Measurements from ENCODE around the gene FOXN3.

The FOXN3 gene

DNA sequence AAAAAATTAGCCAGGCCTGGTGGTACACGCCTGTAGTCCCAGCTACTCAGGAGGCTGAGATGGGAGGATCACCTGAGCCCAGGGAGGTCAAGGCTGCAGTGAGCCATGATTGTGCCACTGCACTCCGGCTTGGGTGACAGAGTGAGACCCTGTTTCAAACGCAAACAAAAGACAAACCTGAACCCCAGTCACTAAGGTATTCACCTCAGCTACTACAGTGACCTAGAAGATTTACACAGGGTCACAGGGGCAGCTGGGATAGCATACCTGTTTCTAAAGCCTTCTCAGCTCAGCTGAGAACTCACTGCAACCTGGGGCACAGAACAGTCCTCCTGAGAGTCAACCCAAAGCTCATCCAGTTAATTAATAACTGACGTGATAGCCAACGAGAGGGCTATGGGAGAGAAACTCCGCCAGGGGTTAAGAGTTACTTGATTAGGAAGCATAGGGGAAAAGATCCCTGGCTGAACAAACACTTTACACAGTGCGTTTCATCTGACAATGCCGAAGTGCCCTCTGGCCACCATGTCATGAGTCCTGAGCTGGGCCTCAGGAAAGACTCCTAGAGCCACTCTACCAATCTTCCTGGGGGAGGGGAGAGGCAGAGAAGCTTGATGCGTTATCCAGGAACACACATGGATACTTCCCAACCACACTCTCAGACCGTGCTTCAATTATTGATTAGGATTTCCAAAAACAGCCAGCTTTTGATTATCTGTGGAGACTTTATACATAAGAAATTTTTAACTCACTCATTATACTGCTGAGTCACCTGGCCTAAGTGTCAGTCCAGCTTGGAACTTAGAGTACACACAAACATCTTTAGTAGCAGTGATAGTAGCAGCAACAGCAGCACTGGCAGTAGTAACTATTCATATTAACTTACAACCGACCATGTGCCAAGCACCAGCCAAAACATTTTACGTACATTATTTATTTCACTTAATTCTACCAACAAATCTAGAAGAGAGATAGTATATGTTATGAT is 48.2 kb downstream of the FOXN3 start:
- no peaks in the 10 kb centered on the region for H3K4me1 ChIP-seq (ENCODE audit: insufficient read depth, insufficient read length)

DNA sequence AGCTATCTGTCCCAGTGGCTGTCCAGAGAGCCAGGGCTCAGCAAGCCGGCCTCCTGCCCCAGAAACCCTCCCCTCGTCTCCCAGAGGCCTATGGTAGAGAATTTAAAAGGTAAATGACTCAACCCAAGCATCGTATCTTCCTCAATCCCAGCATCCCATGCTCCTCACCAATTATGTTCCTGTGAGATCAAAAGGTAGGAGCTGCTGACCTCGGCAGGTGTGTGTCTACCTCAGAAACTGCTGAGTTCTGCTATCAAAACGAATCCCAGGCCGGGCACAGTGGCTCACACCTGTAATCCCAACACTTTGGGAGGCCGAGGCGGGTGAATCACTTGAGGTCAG is 49.3 kb downstream of the FOXN3 start:
- H3K36me3 ChIP-seq (ENCODE audit: insufficient read depth, insufficient read length, low read length), result peaks cover 5% of the 10 kb centered on the region
- H3K4me3 ChIP-seq (ENCODE audit: insufficient read length, low read depth), result no peak overlapping the region
- H3K27me3 ChIP-seq (ENCODE audit: insufficient read depth, insufficient read length), result no peaks in the 10 kb centered on the region
- no peak overlapping the region for H3K9ac ChIP-seq (ENCODE audit: insufficient read length, low read depth)
- peaks cover 10% of the 10 kb centered on the region for H3K9me3 ChIP-seq (ENCODE audit: insufficient read depth, low read length)
- H3K4me1 ChIP-seq (ENCODE audit: insufficient read depth, insufficient read length), result no peaks in the 10 kb centered on the region
- no peak for DNase-seq (ENCODE audit: low read depth, low spot score)
- TF ChIP-seq YY1 (IDR thresholded peaks at IDR 0.05; ENCODE audit: insufficient read depth, insufficient read length), result no peak

More for the DNA sequence above, 48.2 kb downstream of the FOXN3 start:
- no peak overlapping the region for H3K4me3 ChIP-seq (ENCODE audit: insufficient read length, low read depth)
- TF ChIP-seq SUZ12 (IDR thresholded peaks at IDR 0.05; ENCODE audit: extremely low read depth, insufficient read depth, insufficient read length) (no peak), YY1 (IDR thresholded peaks at IDR 0.05; ENCODE audit: insufficient read depth, insufficient read length) (no peak), ZNF274 (IDR thresholded peaks at IDR 0.05; ENCODE audit: low read depth, low read length) (no peak)
- H3K9me3 ChIP-seq (ENCODE audit: insufficient read depth, low read length), result peaks cover 10% of the 10 kb centered on the region
- peaks cover 5% of the 10 kb centered on the region for H3K36me3 ChIP-seq (ENCODE audit: insufficient read depth, insufficient read length, low read length)
- H3K9ac ChIP-seq (ENCODE audit: insufficient read length, low read depth), result no peak overlapping the region
- H3K27me3 ChIP-seq (ENCODE audit: insufficient read depth, insufficient read length), result no peaks in the 10 kb centered on the region
- no peak for DNase-seq (ENCODE audit: low read depth, low spot score)

DNA sequence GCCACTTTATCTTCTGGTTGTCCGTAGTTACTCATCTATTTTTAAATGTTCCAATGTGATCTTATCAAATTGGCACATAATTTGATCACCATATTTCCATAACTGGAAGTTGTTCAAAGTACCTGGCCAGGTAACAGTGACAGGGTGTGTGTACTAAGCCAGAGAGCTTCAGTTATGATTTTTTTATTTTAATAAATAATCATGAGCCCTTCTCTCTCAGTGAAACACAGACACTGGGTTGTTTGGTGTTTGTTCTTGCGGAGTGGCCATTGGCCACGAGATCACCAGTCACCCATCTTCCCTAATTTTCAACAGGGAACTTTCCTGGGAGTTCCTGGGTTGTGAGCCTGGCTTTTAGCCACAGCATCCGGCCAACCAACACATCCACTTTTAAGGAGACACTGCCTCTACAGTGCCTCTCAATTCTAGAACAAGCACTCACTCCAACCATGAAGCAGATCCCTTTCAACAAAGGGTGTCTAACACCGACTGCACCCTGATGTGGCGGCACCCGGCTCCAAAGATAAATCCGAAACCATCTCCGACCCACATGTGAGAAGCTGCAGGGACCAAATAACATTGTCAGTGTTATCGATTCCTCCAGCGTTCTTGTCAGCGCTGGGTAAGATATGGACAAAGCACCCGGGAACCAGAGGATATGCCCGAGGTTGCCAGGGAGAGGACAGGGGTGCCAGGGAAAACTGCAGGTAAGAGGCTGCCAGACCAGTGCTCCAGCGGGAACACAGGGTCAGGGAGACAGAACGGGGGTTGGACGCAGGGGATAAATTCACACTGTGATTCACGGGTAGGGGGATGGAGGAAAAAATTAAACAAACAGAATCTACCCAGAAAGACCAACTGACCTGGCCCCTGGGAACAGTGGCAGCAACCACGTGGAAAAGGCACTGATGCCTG is 49.9 kb downstream of the FOXN3 start:
- TF ChIP-seq ZNF274 (IDR thresholded peaks at IDR 0.05; ENCODE audit: low read depth, low read length) (no peak), SUZ12 (IDR thresholded peaks at IDR 0.05; ENCODE audit: extremely low read depth, insufficient read depth, insufficient read length) (no peak), YY1 (IDR thresholded peaks at IDR 0.05; ENCODE audit: insufficient read depth, insufficient read length) (no peak)
- Histone ChIP-seq H3K9ac (ENCODE audit: insufficient read length, low read depth) (no peak overlapping the region), H3K9me3 (ENCODE audit: insufficient read depth, low read length) (peaks cover 10% of the 10 kb centered on the region), H3K4me1 (ENCODE audit: insufficient read depth, insufficient read length) (no peaks in the 10 kb centered on the region), H3K4me3 (ENCODE audit: insufficient read length, low read depth) (no peak overlapping the region), H3K36me3 (ENCODE audit: insufficient read depth, insufficient read length, low read length) (peaks cover 5% of the 10 kb centered on the region), H3K27me3 (ENCODE audit: insufficient read depth, insufficient read length) (no peaks in the 10 kb centered on the region)
- no peak for DNase-seq (ENCODE audit: low read depth, low spot score)

DNA sequence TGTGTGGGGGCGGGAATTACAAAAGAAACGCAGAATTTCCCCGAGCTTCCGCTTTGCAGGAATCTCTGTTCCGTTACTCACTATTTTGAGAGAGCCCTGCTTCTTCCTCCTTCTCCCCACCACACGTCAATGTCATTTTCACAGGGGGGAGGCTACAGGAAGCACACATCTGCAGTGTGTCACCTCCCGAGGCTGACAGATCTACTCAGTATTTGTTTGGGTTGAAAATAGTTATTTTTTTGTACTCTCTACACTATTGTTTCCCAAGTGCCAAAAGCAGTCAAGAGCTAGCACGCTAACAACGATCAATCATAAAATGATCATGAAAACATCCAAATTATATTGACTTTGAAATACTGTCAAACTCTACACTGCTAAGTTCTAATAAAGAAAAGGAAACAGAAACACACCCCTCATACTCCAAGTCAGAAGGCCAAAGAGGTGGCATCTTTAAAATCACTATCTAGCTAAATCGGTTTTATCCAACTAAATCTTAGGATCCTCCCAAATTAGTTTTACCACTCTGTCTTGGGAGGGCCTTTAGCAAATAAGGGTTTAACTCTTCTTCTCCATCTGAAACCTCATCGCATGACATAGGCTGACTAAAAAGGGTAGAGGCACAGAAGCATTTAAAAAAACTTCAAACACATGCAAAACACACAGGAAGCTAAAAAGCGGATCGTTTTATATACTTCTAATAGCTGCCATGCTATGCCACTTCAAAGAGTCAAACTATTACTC is 51.8 kb downstream of the FOXN3 start:
- Histone ChIP-seq H3K4me3 (ENCODE audit: insufficient read length, low read depth) (no peak overlapping the region), H3K9me3 (ENCODE audit: insufficient read depth, low read length) (peaks cover 7% of the 10 kb centered on the region), H3K9ac (ENCODE audit: insufficient read length, low read depth) (no peak overlapping the region), H3K36me3 (ENCODE audit: insufficient read depth, insufficient read length, low read length) (peaks cover 5% of the 10 kb centered on the region), H3K27me3 (ENCODE audit: insufficient read depth, insufficient read length) (no peaks in the 10 kb centered on the region), H3K4me1 (ENCODE audit: insufficient read depth, insufficient read length) (no peaks in the 10 kb centered on the region)
- DNase-seq (ENCODE audit: low read depth, low spot score), result no peak
- TF ChIP-seq SUZ12 (IDR thresholded peaks at IDR 0.05; ENCODE audit: extremely low read depth, insufficient read depth, insufficient read length), result no peak
- TF ChIP-seq YY1 (IDR thresholded peaks at IDR 0.05; ENCODE audit: insufficient read depth, insufficient read length), result no peak
- TF ChIP-seq ZNF274 (IDR thresholded peaks at IDR 0.05; ENCODE audit: low read depth, low read length), result no peak

DNA sequence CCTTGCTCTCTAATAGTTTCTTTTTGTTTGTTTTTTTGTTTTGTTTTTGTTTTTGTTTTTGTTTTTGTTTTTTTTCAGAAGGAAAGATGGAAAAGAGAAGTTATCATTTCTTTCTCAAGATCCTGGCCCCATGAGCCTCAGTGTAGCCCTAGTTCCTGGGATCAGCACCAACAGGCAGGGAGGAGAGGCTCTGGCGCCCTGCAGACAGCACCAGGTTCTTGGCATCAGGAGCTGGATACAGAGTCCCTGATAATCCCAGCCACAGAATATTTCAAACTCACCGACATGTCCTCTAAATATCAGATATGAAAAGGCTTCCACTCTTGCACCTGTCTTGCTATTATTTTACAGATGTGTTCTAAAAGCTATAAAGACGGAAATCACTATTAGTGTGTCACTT is 52.7 kb downstream of the FOXN3 start:
- TF ChIP-seq YY1 (IDR thresholded peaks at IDR 0.05; ENCODE audit: insufficient read depth, insufficient read length) (no peak), ZNF274 (IDR thresholded peaks at IDR 0.05; ENCODE audit: low read depth, low read length) (no peak), SUZ12 (IDR thresholded peaks at IDR 0.05; ENCODE audit: extremely low read depth, insufficient read depth, insufficient read length) (no peak)
- Histone ChIP-seq H3K9ac (ENCODE audit: insufficient read length, low read depth) (no peak overlapping the region), H3K36me3 (ENCODE audit: insufficient read depth, insufficient read length, low read length) (peaks cover 5% of the 10 kb centered on the region), H3K27me3 (ENCODE audit: insufficient read depth, insufficient read length) (no peaks in the 10 kb centered on the region), H3K4me3 (ENCODE audit: insufficient read length, low read depth) (no peak overlapping the region), H3K4me1 (ENCODE audit: insufficient read depth, insufficient read length) (no peaks in the 10 kb centered on the region), H3K9me3 (ENCODE audit: insufficient read depth, low read length) (no peaks in the 10 kb centered on the region)
- DNase-seq (ENCODE audit: low read depth, low spot score), result no peak

DNA sequence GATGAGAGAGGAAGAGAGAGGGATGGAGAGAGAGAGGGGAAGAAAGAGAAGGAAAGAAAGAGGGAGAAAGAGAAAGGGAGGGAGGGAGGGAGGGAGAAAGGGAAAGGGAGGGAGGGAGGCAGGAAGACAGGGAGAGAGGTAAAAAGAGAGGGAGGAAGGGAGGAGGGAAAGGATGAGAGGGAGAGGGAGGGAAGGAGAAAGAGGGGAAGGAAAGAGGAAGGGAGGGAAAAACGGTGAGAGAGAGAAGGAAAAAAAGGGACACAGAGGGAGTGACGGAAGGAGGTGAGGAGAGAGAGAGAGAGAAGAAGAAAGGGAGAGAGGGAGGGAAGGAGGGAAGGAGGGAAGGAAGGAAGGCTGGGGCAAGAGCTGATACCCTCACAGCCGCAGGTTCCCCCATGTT is 56.8 kb downstream of the FOXN3 start:
- H3K4me3 ChIP-seq (ENCODE audit: insufficient read length, low read depth), result no peak overlapping the region
- TF ChIP-seq SUZ12 (IDR thresholded peaks at IDR 0.05; ENCODE audit: extremely low read depth, insufficient read depth, insufficient read length) (no peak), YY1 (IDR thresholded peaks at IDR 0.05; ENCODE audit: insufficient read depth, insufficient read length) (no peak), ZNF274 (IDR thresholded peaks at IDR 0.05; ENCODE audit: low read depth, low read length) (no peak)
- no peak for DNase-seq (ENCODE audit: low read depth, low spot score)
- H3K9me3 ChIP-seq (ENCODE audit: insufficient read depth, low read length), result no peaks in the 10 kb centered on the region
- H3K4me1 ChIP-seq (ENCODE audit: insufficient read depth, insufficient read length), result no peaks in the 10 kb centered on the region
- no peak overlapping the region for H3K9ac ChIP-seq (ENCODE audit: insufficient read length, low read depth)
- peaks cover 13% of the 10 kb centered on the region for H3K36me3 ChIP-seq (ENCODE audit: insufficient read depth, insufficient read length, low read length)
- H3K27me3 ChIP-seq (ENCODE audit: insufficient read depth, insufficient read length), result no peaks in the 10 kb centered on the region

Measured in NT2/D1 (cell line).